Cardiac muscle cell (in vitro differentiated cells and primary cell): Measurements from ENCODE around the gene CNIH3. TPM values are rescaled to one million over a fixed set of nuclear protein-coding genes. Genes with fewer than 3 reads are reported as not detected.
A peak's percentile ranks its signal among the peaks of the same experiment; 100 is the strongest.

Experiments used
- DNase-seq, 2 donors: peaks; one replicate each; pipeline versions ENCODE4 v3.0.0 to v3.0.0-alpha.2; 2010 to 2017; ENCODE audit warnings: low read depth in 1 of 2, low spot score in 1 of 2
- H3K27ac ChIP-seq: fragments of 200-600 bp; sonication (generic); 2 replicates; pipeline ENCODE4 v1.5.1; 2016
- H3K27me3 ChIP-seq: fragments of 200-600 bp; sonication (generic); 2 replicates; pipeline ENCODE4 v1.6.0; 2016; ENCODE audit warnings: control low read depth
- H3K36me3 ChIP-seq: fragments of 200-600 bp; sonication (generic); 2 replicates; pipeline ENCODE4 v1.5.1; 2016; ENCODE audit warnings: control low read depth
- H3K4me1 ChIP-seq: fragments of 200-600 bp; sonication (generic); 2 replicates; pipeline ENCODE4 v1.8.1; 2017; ENCODE audit warnings: low read depth, mild to moderate bottlenecking, mixed run types
- H3K4me3 ChIP-seq: fragments of 200-600 bp; sonication (generic); 2 replicates; pipeline ENCODE4 v1.5.1; 2016; ENCODE audit warnings: mild to moderate bottlenecking
- H3K9me3 ChIP-seq: fragments of 200-600 bp; sonication (generic); 2 replicates; pipeline ENCODE4 v1.5.1; 2017; ENCODE audit warnings: low read depth, mild to moderate bottlenecking, control low read depth
- CTCF ChIP-seq: IDR thresholded peaks from 2 replicates; pipeline ENCODE4 v1.5.1; 2012; ENCODE audit warnings: low read depth, mild to moderate bottlenecking, low read length
- polyA plus RNA-seq: library from polyadenylated mRNA; unstranded; fragments of >200 nt; fragmentation: Nextera tagmentation; extraction: Ambion mirVana; gene quantifications from 2 replicates; pipeline ENCODE4 v1.2.1, GENCODE V29; 2016
- total RNA-seq: library from RNA; depleted of rRNA; stranded (reverse); fragments of >200 nt; gene quantifications from 2 replicates; pipeline ENCODE4 v1.2.3, GENCODE V29; 2016

Gene CNIH3
- total and polyA plus RNA-seq, 2 experiments from 2014 or later = 3.2 to 4.2 TPM

- TF ChIP-seq CTCF = no peak
- no peak for DNase-seq
- Histone ChIP-seq H3K36me3 (no peaks in the 10 kb centered on the region), H3K27me3 (no peaks in the 10 kb centered on the region), H3K4me1 (no peaks in the 10 kb centered on the region), H3K9me3 (no peaks in the 10 kb centered on the region), H3K27ac (no peak overlapping the region), H3K4me3 (no peak overlapping the region)
Measured at GRCh38 chr1:224721000-224721399, 104.9 kb downstream of the CNIH3 start.

- no peaks in the 10 kb centered on the region for H3K4me1 ChIP-seq
- H3K4me3 ChIP-seq = no peak overlapping the region
- no peaks in the 10 kb centered on the region for H3K27me3 ChIP-seq
- no peak overlapping the region for H3K27ac ChIP-seq
- no peak for DNase-seq
- TF ChIP-seq CTCF = no peak
- no peaks in the 10 kb centered on the region for H3K36me3 ChIP-seq
- no peaks in the 10 kb centered on the region for H3K9me3 ChIP-seq
Measured at GRCh38 chr1:224722838-224723237, 106.7 kb downstream of the CNIH3 start.

GRCh38 chr1:224724566-224724965 is 108.4 kb downstream of the CNIH3 start:
- H3K27me3 ChIP-seq = no peaks in the 10 kb centered on the region
- no peaks in the 10 kb centered on the region for H3K9me3 ChIP-seq
- no peaks in the 10 kb centered on the region for H3K4me1 ChIP-seq
- no peaks in the 10 kb centered on the region for H3K36me3 ChIP-seq
- DNase-seq = no peak
- no peak overlapping the region for H3K27ac ChIP-seq
- H3K4me3 ChIP-seq = no peak overlapping the region
- no peak for TF ChIP-seq CTCF

- Histone ChIP-seq H3K4me3 (no peak overlapping the region), H3K9me3 (no peaks in the 10 kb centered on the region), H3K27ac (no peak overlapping the region), H3K4me1 (no peaks in the 10 kb centered on the region), H3K36me3 (no peaks in the 10 kb centered on the region), H3K27me3 (no peaks in the 10 kb centered on the region)
- no peak for TF ChIP-seq CTCF
- peak in 1 of 2 donors; percentile 91 for DNase-seq
Measured at GRCh38 chr1:224726441-224727182, 110.5 kb downstream of the CNIH3 start.

GRCh38 chr1:224727351-224728289 is 111.5 kb downstream of the CNIH3 start:
- DNase-seq = no peak
- no peaks in the 10 kb centered on the region for H3K9me3 ChIP-seq
- no peaks in the 10 kb centered on the region for H3K27me3 ChIP-seq
- no peak for TF ChIP-seq CTCF
- H3K4me3 ChIP-seq = no peak overlapping the region
- H3K36me3 ChIP-seq = no peaks in the 10 kb centered on the region
- peaks cover 5% of the 10 kb centered on the region for H3K4me1 ChIP-seq
- no peak overlapping the region for H3K27ac ChIP-seq
